GM18505 (cell line): ENCODE results near the gene GLRX.
"Not testable (repeated sequence)": the region's sequence is repeated elsewhere in the genome, so short reads cannot be mapped to it uniquely, and the experiment has no call there.

Source experiments
- ATAC-seq: cut with Tn5 transposase; IDR thresholded peaks from one replicate; pipeline ENCODE4 v1.9.1; 2021; ENCODE audit not compliant: unreplicated experiment
- POLR2A ChIP-seq: IDR thresholded peaks from 4 replicates; pipeline ENCODE4 v1.6.1; 2011; ENCODE audit warnings: borderline replicate concordance; ENCODE audit not compliant: insufficient read depth, insufficient read length; ENCODE audit errors: extremely low read depth

Gene GLRX

GRCh38 chr5:95861221-95861863, 38.8 kb upstream of the GLRX start:
- TF ChIP-seq POLR2A, result no peak
- ATAC-seq, result no peak

GRCh38 chr5:95859661-95860060, 37.1 kb upstream of the GLRX start:
- no peak for TF ChIP-seq POLR2A
- ATAC-seq, result no peak

- ATAC-seq, result peak; percentile 84
- TF ChIP-seq POLR2A, result no peak
Observed at GRCh38 chr5:95858661-95859595, 36.4 kb upstream of the GLRX start.

GRCh38 chr5:95858023-95858461, 35.5 kb upstream of the GLRX start:
- TF ChIP-seq POLR2A, result no peak

GRCh38 chr5:95857185-95857945, 34.8 kb upstream of the GLRX start:
- no peak for ATAC-seq
- TF ChIP-seq POLR2A, result no peak

More at GRCh38 chr5:95858023-95858461, 35.5 kb upstream of the GLRX start:
- no peak for ATAC-seq

GRCh38 chr5:95856501-95856981, 34.0 kb upstream of the GLRX start:
- ATAC-seq, result no peak

GRCh38 chr5:95853490-95853889, 31.0 kb upstream of the GLRX start:
- ATAC-seq, result no peak
- TF ChIP-seq POLR2A, result no peak

More at GRCh38 chr5:95856501-95856981, 34.0 kb upstream of the GLRX start:
- no peak for TF ChIP-seq POLR2A

- no peak for TF ChIP-seq POLR2A
- no peak for ATAC-seq
Observed at GRCh38 chr5:95852567-95852966, 30.0 kb upstream of the GLRX start.

GRCh38 chr5:95851141-95851540, 28.6 kb upstream of the GLRX start:
- ATAC-seq, result not testable (repeated sequence)

- no peak for ATAC-seq
- TF ChIP-seq POLR2A, result no peak
Observed at GRCh38 chr5:95850391-95850894, 27.9 kb upstream of the GLRX start.

GRCh38 chr5:95848701-95849100, 26.2 kb upstream of the GLRX start:
- ATAC-seq, result no peak
- no peak for TF ChIP-seq POLR2A

- TF ChIP-seq POLR2A, result no peak
- ATAC-seq, result no peak
Observed at GRCh38 chr5:95847261-95847592, 24.7 kb upstream of the GLRX start.

GRCh38 chr5:95846554-95847260, 24.2 kb upstream of the GLRX start:
- no peak for TF ChIP-seq POLR2A
- ATAC-seq, result no peak

GRCh38 chr5:95845391-95845790, 22.9 kb upstream of the GLRX start:
- ATAC-seq, result no peak

More at GRCh38 chr5:95845391-95845790, 22.9 kb upstream of the GLRX start:
- TF ChIP-seq POLR2A, result no peak
